ENCODE data around the gene NR6A1. TPM values are rescaled to one million over a fixed set of nuclear protein-coding genes. Genes with fewer than 3 reads are reported as not detected.
"Not testable (repeated sequence)": the region's sequence is repeated elsewhere in the genome, so short reads cannot be mapped to it uniquely, and the experiment has no call there.

Gene NR6A1
- total RNA-seq, 1 donor from 2014 or later = 3.2 TPM

DNA sequence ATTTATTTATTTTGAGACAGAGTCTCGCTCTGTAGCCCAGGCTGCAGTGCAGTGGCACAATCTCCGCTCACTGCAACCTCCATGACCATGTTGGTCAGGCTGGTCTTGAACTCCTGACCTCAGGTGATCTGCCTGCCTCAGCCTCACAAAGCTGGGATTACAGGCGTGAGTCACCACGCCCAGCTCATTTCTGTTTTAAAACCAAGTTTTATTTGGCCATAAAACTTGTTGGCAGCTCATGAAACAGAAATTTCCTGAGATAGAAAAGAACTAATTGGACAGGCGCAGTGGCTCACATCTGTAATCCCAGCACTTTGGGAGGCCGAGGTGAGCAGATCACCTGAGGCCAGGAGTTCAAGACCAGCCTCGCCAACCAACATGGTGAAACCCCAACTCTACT, 155.3 kb downstream of the NR6A1 start:
- not testable (repeated sequence) for DNase-seq (ENCODE audit: low spot score)

DNA sequence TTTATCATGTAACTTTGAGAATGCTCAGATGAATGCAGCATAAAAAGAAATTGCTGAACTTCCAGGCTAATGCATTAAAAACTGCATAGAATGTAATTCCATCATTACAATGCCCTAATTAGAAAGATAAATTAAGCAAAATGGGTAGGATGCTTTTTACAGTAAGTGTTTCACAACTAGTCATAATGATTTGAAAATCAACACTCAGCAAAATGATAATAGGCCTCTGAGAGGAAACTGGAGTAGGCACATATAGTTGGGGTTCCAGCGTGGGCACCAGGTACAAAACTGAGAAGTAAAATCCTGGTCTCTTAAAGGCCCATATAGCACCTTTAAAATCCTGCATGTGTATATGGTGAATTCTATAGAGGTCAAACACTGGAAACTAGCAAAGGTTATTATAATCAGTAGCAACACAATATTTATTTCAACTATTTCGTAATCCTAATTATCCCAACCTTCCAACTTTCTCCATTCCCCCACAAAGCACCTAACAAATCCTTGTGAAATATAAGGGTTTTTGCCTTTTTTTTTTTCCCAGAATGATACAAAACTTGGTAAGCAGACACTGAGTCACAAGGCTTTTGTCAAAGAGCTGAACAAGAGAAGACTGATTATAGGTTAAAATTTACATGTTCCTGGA, 155.9 kb downstream of the NR6A1 start:
- DNase-seq (ENCODE audit: low spot score) = no peak

DNA sequence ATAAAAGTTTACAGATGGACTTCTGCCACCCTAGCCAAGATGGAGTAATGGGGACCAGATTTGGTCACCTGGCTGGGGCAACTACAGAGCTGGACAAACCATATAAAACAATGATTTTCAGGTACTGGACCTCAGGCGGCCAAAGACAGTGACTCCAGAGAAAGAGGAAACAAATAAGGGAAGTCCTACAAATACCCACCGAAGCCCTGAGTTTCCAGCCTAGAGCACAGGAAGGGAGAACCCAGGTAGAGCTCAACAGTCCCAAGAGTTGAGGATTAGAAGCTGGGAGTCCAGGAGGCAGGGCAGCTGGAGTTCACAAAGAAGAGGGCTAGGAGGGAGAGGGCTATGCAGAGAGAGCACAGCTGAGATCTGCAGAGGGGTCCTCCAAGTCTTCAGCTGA, 157.3 kb downstream of the NR6A1 start:
- no peak for DNase-seq (ENCODE audit: low spot score)

DNA sequence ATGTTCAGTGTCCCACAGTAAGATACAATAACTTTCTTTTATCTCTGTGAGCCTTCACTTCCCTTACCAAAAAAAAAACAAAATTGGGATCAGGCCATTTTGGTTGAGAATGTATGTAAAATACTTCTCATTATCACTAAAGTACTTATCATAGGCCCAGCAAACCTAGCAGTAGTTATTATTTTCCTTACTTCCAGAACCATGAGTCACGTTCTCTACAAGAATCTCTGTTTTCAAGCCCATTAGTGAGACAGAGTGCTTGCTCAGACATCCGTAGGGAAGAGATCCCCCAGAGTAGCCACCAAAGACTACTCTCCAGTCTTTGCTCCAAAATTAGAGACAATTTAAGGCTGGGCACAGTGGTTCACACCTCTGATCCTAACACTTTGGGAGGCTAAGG, 160.0 kb downstream of the NR6A1 start:
- no peak for DNase-seq (ENCODE audit: low spot score)

- no peak for DNase-seq (ENCODE audit: low spot score)
Observed at GRCh38 chr9:124606027-124606426, 165.1 kb downstream of the NR6A1 start.

DNA sequence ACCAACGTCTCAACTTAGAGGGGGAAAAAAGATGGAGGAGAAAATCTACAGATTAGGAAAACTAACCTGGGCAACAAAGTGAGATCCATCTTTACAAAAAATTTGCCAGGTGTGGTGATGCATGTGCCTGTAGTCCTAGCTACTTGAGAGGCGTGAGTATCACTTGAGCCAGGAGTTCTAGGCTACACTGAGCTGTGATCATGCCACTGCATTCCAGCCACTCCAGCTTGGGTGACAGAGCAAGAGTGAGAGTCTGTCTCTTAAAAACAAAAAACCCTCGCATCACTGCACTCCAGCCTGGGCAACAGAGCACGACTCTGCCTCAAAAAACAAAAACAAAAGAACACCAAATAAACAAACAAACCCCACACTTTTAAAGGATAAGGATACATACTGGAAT, 165.9 kb downstream of the NR6A1 start:
- DNase-seq (ENCODE audit: low spot score) = no peak

DNA sequence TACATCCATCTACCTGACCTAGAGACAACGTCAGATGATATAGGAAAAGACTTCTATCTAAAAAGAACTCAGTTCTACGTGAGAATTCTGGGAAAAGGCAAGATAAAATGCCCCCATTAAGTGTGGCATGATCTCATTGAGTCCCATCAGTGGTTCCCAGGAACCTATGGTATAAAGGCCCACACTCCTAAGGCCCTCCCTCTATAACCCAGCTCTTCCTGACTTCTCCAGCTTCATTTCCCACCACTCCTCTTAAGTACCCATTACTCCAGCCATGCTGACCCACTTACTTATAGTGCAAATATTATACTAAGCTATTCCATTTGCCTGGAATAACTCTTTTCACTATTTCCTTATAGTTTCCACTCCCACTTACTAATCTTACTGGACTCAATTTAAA, 168.5 kb downstream of the NR6A1 start:
- no peak for DNase-seq (ENCODE audit: low spot score)

- no peak for DNase-seq (ENCODE audit: low spot score)
Observed at GRCh38 chr9:124602204-124602603, 168.9 kb downstream of the NR6A1 start.

DNA sequence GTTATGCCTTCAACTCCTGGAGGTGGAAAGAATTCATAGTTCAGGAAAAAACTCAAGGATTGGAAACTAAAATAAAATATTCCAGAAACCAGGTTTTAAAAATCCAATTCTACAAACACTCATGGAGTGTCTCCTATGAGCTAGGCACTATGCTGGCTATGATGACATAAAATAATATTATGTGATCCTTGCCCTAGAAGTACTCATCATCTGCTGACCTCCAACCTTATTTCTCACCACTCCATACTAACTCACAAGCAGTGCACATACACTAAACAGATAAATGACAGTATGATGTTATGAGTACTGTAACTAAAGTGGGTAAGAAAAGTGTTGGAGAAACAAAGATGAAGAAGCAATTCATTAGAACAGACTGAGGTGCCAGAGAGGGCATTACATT, 170.7 kb downstream of the NR6A1 start:
- DNase-seq (ENCODE audit: low spot score) = no peak

- DNase-seq (ENCODE audit: low spot score) = no peak
Observed at GRCh38 chr9:124599121-124599795, 171.9 kb downstream of the NR6A1 start.

GRCh38 chr9:124598048-124598447, 173.1 kb downstream of the NR6A1 start:
- DNase-seq (ENCODE audit: low spot score) = no peak

DNA sequence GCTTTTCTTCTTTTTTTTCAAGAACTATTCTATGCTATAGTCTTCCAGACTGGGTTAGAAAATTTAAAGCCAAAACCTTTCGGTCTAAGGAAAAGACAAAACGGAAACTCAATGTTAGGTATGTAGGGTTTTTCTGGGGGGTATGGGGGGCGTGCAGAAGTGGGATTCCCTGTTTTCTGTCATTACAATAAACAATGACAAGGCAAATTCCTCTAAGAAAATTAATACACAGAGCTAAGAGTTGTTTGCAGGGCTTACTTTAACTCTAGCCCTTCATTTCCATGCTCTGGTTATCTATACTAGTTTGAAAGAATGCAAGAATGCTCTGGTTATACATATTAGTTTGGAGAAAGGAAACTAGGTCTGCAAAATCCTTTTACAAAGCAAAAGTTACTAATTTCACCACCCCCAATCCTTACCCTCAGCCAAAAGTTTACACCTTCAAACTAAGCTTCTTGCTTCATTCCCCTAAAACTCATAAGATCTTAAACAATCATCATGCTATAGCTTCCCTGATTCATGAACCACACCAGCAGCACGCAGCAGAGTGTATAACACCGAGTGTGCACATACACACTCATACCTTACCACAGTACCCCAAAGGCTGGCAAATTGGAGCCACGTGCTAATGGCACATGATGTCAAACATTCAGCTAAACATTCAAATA, 174.8 kb downstream of the NR6A1 start:
- DNase-seq (ENCODE audit: low spot score) = no peak

- no peak for DNase-seq (ENCODE audit: low spot score)
Observed at GRCh38 chr9:124595743-124596142, 175.4 kb downstream of the NR6A1 start.

- no peak for DNase-seq (ENCODE audit: low spot score)
Observed at GRCh38 chr9:124594673-124595072, 176.4 kb downstream of the NR6A1 start.

DNA sequence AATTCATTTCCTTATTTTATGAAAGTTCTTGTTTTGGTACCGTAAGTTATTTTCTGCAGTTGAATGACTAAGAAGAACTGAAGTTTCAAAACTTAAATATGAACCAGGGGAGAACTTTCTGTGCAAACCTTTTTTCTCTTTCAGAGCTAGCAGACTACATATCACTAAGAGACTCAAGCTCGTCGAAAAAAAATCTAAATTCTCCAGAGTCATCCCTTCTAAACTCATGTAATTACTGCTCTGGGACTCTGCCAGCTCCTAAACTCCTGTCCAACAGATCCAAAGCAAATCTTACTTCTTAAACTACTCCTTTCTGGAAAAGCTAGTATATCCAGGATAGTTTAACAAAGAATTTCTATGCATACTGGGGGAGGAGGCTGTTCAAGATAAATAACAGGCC, 176.9 kb downstream of the NR6A1 start:
- DNase-seq (ENCODE audit: low spot score) = no peak

DNA sequence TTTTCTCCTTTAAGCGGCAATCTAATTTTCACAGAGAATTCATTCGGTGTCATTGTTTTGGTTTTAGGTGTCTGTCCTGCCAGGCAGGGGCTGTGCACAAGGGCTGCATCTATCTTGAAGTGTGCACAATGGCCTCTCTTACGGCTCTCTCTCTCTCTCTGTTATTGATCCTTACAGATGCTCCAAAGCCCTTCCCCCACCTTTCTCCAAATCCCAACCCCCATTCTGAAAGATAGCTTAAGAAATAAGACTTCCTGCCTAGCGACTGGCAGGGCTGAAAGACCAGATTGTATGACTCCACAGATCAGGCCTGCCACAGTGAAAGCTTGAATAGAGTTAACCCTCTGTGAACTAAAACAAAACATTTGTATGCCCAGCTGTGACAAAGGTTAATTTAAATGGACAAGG, 177.5 kb downstream of the NR6A1 start:
- peak; percentile 54 for DNase-seq (ENCODE audit: low spot score)

DNA sequence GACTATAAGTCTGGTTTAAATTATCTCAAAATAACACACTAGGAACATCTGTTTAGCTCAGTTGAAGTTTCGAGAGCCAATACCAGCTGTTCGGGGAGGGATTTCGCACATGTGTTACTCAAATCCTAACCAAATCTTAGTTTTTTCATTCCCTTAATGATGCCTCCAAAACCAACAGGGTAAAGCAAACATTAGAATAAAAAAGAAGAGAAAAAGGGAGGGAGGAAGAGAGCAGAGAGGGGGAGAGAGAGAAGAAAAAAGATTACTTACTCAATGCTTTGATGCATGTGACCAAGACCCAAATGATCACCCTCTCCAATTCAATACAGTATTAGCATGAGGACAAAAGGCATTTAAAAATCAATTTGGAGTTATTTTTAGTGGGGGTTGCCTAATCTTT, 177.9 kb downstream of the NR6A1 start:
- no peak for DNase-seq (ENCODE audit: low spot score)

DNA sequence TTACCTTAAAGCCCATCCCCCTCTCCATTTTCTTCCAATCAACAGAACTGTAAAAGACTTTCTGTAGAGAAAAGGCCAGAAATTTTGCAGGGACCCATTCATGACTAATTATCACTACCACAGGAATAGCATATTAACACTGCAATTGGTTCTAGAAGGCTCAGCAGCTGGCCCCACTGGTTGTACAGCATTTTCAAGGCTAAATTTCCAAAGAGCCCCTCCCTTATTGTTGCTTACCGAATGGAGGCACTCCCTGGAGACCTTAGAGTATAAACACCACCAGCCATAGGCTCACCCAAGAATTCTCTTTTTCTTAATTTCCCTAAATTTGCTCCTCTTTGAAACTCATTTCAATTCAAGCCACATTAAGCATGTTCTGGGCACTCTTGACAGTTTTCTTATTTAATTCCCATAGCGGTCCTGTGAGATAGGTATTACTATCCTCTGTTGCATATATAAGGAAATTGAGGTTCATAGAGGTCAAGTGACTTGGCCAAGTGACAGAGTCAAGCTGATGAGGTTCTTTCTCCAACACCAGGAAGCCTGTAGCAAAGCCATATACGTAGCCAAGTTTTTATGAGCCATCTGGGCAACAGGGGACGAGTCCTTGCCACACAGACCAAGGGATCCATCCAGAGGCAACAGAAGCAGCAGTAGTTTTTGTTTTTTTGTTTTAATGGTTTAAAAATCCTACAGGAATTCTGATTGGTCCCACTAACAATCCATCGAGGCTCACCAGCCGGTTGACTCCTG, 180.0 kb downstream of the NR6A1 start:
- DNase-seq (ENCODE audit: low spot score) = peak; percentile 21

DNA sequence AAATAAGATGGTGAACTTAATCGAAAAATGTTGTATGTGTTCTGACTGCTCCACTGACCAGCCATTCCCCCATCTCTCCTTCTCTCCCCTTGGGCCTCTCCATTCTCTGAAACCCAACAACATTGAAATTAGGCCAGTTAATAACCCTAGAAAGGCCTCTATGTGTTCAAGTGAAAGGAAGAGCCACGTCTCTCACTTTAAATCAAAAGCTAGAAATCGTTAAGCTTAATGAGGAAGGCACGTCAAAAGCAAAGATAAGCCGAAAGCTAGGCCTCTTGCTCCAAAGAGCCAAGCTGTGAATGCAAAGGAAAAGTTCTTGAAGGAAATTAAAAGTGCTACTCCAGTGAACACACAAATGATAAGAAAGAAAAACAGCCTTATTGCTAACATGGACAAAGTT, 186.5 kb downstream of the NR6A1 start:
- no peak for DNase-seq (ENCODE audit: low spot score)

DNA sequence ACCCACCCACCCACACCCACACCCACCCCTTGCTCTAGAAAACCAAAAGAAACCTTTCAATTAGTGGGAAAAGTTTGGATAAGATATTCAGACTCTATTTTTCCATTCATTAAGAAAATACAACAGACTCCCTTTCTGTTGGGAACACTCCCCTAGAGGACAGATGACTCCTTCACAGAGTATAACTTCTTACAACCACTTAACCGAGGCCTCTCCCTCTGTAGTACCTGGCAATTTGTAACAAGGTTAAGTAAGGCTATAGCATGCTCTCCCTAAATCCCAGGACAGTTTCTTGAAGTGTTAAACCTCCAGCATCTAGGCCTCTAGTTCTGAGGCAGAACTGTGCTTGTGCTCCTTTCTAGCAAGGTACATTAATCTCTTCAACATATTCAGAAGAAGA, 188.0 kb downstream of the NR6A1 start:
- DNase-seq (ENCODE audit: low spot score) = no peak

DNA sequence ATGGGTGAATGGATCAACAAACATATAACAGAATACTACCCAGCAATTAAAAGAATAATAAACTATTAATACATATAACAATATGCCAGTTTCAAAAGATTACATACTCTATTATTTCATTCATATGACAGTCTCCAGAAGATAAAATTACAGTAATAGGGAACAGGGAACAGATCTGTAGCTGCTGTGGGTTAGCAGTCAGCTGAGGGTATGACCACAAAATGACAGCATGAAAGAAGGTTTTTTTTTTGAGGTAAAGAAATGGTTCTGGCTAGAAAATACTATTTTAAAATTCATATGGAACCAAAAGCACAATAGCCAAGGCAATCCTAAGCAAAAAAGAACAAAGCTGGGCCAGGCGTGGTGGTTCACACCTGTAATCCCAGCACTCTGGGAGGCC, 190.9 kb downstream of the NR6A1 start:
- DNase-seq (ENCODE audit: low spot score) = no peak

DNA sequence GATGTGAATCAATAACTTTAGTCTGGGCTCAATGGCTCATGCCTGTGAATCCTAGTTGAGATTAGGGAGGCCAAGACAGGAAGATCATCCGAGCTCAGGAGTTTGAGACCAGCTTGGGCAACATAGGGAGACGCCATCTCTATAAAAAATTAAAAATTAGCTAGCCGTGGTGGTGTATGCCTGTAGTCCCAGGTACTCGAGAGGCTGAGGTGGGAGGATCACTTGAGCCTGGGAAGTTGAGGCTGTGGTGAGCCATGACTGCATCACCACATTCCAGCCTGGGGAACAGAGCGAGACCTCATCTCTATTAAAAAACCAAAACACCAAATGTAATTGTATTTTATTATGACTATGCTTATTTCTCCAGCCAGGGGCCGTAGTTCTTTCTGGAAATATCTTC, 194.4 kb downstream of the NR6A1 start:
- DNase-seq (ENCODE audit: low spot score) = no peak

All from mucosa of gallbladder (tissue), 1 donor.